SK-N-SH (cell line): ENCODE measurements around the gene DHX35.

Source experiments
- EP300 ChIP-seq, 2 experiments: IDR thresholded peaks; 2 replicates each; pipeline versions ENCODE4 v1.4.0 to v1.6.1; 2012; ENCODE audit warnings: borderline replicate concordance in 1 of 2, low read depth in 1 of 2, low read length in 1 of 2
- GABPA ChIP-seq: IDR thresholded peaks from 2 replicates; pipeline ENCODE4 v1.4.0; 2012; ENCODE audit warnings: low read depth, mild to moderate bottlenecking
- TF ChIP-seq, protein P1 (sequence below): fragments of 200-600 bp; sonication (generic); IDR thresholded peaks from 2 replicates; pipeline ENCODE4 v1.6.1; 2017; ENCODE audit warnings: antibody characterized with exemption, mild to moderate bottlenecking, moderate library complexity

DNA sequence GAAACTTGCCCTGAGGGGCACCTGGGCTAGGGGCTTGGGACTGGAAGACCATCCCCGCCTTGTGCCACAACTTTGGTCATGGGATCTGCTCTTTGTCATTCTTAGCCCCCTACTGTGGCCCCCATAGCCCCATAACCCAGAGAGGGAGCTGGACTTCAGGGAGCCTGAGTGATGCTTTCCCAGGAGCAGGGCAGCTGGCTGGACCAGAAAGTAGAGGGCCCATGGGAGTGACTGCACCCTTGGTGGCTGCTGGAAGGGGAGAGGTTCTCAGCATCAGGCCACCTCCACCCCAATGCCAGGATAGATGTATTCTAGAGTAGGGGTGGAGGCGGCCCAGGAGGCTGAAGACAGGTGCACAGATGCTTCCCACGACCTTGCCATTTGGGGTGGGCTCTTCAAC, 41.7 kb upstream of the DHX35 start:
- TF ChIP-seq EP300 (IDR thresholded peaks at IDR 0.05; ENCODE audit: borderline replicate concordance in 1 of 2, low read depth in 1 of 2, low read length in 1 of 2) (no peak), GABPA (no peak)
- TF ChIP-seq, protein P1, sequence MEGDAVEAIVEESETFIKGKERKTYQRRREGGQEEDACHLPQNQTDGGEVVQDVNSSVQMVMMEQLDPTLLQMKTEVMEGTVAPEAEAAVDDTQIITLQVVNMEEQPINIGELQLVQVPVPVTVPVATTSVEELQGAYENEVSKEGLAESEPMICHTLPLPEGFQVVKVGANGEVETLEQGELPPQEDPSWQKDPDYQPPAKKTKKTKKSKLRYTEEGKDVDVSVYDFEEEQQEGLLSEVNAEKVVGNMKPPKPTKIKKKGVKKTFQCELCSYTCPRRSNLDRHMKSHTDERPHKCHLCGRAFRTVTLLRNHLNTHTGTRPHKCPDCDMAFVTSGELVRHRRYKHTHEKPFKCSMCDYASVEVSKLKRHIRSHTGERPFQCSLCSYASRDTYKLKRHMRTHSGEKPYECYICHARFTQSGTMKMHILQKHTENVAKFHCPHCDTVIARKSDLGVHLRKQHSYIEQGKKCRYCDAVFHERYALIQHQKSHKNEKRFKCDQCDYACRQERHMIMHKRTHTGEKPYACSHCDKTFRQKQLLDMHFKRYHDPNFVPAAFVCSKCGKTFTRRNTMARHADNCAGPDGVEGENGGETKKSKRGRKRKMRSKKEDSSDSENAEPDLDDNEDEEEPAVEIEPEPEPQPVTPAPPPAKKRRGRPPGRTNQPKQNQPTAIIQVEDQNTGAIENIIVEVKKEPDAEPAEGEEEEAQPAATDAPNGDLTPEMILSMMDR = no peak
